Posterior cingulate gyrus (tissue), 11 donors: Measurements from ENCODE around the gene TSPAN16.

Experiments
- DNase-seq, 10 donors: peaks; one replicate each; pipeline versions ENCODE4 v3.0.0 to v3.0.0-alpha.2; 2020 to 2021; ENCODE audit warnings: mixed read lengths in 3 of 10
- intact Hi-C: fragments of 100-400 bp; cut with DNase I; formaldehyde crosslinking; loops from one replicate; pipeline ENCODE4 v1.15.1; 2023

TSPAN16 gene

DNA sequence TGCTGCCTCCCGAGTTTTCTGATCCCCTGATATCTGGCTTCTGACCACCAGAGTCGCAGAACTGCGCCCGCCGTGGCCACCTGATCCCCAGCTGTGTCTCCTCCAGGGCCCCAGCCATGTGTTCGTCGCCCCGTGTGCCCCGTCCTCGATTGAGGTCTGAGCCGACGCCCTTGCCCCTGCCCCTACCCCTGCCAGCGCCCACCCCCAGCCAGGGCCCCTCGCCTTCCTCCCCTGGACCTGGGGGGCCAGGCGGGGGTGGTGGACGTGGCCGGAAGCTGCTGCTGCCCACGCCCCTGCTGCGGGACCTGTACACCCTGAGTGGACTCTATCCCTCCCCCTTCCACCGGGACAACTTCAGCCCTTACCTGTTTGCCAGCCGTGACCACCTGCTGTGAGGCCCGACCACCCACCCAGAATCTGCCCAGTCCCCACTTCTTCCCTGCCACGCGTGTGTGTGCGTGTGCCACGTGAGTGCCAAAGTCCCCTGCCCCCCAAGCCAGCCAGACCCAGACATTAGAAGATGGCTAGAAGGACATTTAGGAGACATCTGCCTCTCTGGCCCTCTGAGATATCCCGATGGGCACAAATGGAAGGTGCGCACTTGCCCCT is 68.4 kb downstream of the TSPAN16 start:
- intact Hi-C loops = no loop called here
- no peak for DNase-seq

DNA sequence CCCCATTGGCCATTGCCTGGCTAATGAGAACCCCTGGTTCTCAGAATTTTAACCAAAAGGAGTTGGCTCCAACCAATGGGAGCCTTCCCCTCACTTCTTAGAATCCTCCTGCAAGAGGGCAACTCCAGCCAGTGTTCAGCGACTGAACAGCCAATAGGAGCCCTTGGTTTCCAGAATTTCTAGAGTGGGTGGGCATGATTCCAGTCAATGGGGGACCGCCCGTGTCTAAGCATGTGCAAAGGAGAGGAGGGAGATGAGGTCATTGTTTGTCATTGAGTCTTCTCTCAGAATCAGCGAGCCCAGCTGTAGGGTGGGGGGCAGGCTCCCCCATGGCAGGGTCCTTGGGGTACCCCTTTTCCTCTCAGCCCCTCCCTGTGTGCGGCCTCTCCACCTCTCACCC is 69.0 kb downstream of the TSPAN16 start:
- intact Hi-C loops = no loop called here
- peak in 2 of 10 donors; percentile 31 to 48 for DNase-seq
